Omental fat pad (tissue), 4 donors: ENCODE measurements around the gene NPSR1. TPM values are rescaled to one million over a fixed set of nuclear protein-coding genes. Genes with fewer than 3 reads are reported as not detected.
A peak's percentile ranks its signal among the peaks of the same experiment; 100 is the strongest.

Experiments
- ATAC-seq: fragments of 150-250 bp; one replicate; pipeline ENCODE4 v1.9.1; 2016; ENCODE audit warnings: mild to moderate bottlenecking, moderate library complexity; ENCODE audit not compliant: low FRiP score
- DNase-seq: peaks from one replicate; pipeline ENCODE4 v3.0.0-alpha.2; 2019; ENCODE audit warnings: low spot score
- CTCF ChIP-seq, 3 donors: fragments of 450-650 bp; IDR thresholded peaks; one replicate each; pipeline ENCODE4 v1.5.1; 2016 to 2017; ENCODE audit warnings: antibody characterized with exemption in 3 of 3, mild to moderate bottlenecking in 3 of 3, moderate library complexity in 2 of 3
- total RNA-seq, 4 donors: library from RNA; depleted of rRNA; stranded (reverse); fragments of >200 nt; gene quantifications; one replicate each; pipeline ENCODE4 v1.1.0, GENCODE V29; 2016

NPSR1 gene
- total RNA-seq, 4 donors from 2014 or later: not detected

GRCh38 chr7:34832020-34832419 lies 174.0 kb downstream of the NPSR1 start:
- TF ChIP-seq CTCF (IDR thresholded peaks at IDR 0.05): no peak
- ATAC-seq (no peak), DNase-seq (no peak)

DNA sequence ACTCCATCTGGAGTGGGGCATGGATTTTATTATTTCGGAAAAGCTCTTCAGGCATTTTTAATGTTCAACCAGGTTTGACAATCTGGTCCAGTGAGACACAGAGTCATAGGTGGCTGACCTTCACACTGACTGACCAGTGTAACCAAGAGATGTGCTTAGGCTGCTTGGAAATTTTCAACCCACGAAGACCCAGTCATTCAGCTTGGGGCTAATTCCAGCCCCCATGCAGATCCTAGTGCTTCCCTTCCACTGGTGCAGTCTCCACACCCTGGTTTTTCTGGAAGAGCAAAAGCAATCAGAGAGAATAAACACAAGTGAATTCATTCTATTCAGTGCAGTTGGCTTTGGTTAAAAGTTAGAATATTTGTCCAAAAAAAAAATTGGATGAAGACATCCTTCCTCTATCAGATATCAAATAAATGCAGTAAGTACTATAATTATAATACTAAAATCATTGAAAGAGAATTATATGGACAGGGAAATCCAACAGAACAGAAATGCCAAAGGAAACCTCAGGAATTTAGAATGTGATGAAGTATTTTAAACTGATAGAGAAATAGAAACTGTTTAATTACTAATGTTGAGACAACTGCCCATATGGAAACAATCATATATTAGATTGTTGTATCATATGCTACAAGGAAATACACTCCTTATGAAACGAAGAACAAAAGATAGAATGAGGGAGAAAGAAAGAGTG lies 178.0 kb downstream of the NPSR1 start:
- DNase-seq (no peak), ATAC-seq (no peak)
- no peak for TF ChIP-seq CTCF (IDR thresholded peaks at IDR 0.05)

- DNase-seq (no peak), ATAC-seq (no peak)
- no peak for TF ChIP-seq CTCF (IDR thresholded peaks at IDR 0.05)
These were observed 179.3 kb downstream of the NPSR1 start for GRCh38 chr7:34837316-34837715.

- ATAC-seq (peak; percentile 42), DNase-seq (no peak)
- no peak for TF ChIP-seq CTCF (IDR thresholded peaks at IDR 0.05)
These were observed 179.8 kb downstream of the NPSR1 start for GRCh38 chr7:34837801-34838201.

DNA sequence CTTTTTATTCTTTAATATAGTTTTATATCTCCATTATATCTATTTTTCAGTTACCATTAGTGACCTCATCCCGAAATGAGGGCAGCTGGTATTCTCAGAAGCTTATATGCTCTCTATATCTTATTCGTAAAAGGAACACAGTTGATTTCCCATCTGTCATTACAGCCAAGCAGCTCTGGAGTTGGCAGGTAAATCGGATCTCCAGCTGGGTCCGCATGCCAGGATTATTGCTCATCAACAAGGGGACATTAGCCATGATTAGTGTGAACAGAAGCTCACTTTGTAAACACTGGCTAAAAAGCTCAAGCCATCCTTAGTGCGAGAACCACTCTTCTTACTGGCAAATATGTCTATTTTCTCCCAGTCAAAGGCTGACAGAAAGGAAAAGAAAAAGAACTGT lies 180.3 kb downstream of the NPSR1 start:
- DNase-seq (no peak), ATAC-seq (no peak)
- TF ChIP-seq CTCF (IDR thresholded peaks at IDR 0.05): no peak

DNA sequence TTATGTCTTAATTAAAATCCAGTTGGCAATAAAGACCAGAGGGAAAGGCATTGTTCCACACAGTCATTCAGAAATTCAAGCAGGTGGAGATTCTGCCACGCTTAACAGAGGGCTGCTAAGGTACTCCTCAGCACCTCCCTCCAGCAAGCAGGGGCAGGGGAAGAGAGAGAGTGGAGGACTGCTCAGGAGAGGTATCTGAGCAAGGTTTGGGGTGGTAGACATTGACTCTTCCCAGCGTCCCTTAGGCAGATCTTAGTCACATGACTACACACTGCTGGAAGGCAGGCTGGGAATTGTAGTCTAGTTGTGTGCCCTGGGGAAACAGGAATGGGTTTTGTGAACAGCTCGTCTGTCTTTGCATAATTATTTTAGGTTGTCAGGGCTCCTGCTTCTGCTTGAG lies 181.6 kb downstream of the NPSR1 start:
- ATAC-seq: no peak
- TF ChIP-seq CTCF (IDR thresholded peaks at IDR 0.05): no peak
- DNase-seq: no peak

DNA sequence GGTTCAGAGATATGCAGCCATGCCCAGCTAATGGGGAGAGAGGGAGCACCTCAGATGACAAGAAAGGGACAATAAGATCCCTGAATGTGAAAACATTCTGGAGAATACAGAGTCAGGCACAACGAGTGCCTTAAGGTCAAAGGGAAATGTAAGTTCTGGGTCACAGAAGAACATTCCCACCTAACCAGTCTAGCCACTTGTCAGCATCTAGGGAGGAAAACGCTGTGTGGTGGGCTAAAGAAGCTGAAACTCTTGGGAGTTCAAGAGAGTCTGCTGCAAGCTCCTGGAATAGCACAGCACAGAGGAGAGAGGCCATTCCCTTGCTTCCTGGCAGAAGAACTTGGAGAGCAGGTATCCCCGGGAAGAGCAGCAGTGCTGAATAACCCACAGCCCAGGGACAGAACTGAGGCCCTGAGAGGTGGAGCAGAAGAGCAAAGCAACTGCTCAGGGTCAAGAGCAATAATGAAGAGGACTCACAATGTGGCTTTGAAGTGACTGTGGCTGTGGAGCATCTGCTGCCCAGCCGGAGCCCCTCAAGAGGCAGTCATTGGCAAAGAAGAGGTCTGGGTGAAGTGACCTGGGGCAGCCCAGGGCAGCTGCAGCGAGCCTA lies 182.3 kb downstream of the NPSR1 start:
- no peak for TF ChIP-seq CTCF (IDR thresholded peaks at IDR 0.05)
- DNase-seq: no peak
- ATAC-seq: no peak
